ENCODE results near the gene MRPS9.

The MRPS9 gene

GRCh38 chr2:105142239-105142638 is 104.4 kb downstream of the MRPS9 start:
- no peak for DNase-seq (ENCODE audit: insufficient read length, low spot score)
- FAIRE-seq, result no peak
- TF ChIP-seq POLR2AphosphoS5 (IDR thresholded peaks at IDR 0.05; ENCODE audit: low read depth, low read length) (no peak), POU2F2 (IDR thresholded peaks at IDR 0.05; ENCODE audit: low read depth, low read length) (no peak), TAF1 (IDR thresholded peaks at IDR 0.05; ENCODE audit: low read depth, low read length) (no peak), SPI1 (IDR thresholded peaks at IDR 0.05; ENCODE audit: low read depth, low read length) (no peak), PAX5 (IDR thresholded peaks at IDR 0.05; ENCODE audit: insufficient read depth, low read length, severe bottlenecking) (no peak), POLR2A (IDR thresholded peaks at IDR 0.05; ENCODE audit: low read depth, low read length) (no peak)

GRCh38 chr2:105143094-105143466 is 105.2 kb downstream of the MRPS9 start:
- TF ChIP-seq POU2F2 (IDR thresholded peaks at IDR 0.05; ENCODE audit: low read depth, low read length), result no peak
- TF ChIP-seq POLR2AphosphoS5 (IDR thresholded peaks at IDR 0.05; ENCODE audit: low read depth, low read length), result no peak
- no peak for TF ChIP-seq POLR2A (IDR thresholded peaks at IDR 0.05; ENCODE audit: low read depth, low read length)
- TF ChIP-seq TAF1 (IDR thresholded peaks at IDR 0.05; ENCODE audit: low read depth, low read length), result no peak
- no peak for TF ChIP-seq SPI1 (IDR thresholded peaks at IDR 0.05; ENCODE audit: low read depth, low read length)
- no peak for TF ChIP-seq PAX5 (IDR thresholded peaks at IDR 0.05; ENCODE audit: insufficient read depth, low read length, severe bottlenecking)
- no peak for DNase-seq (ENCODE audit: insufficient read length, low spot score)
- no peak for FAIRE-seq

DNA sequence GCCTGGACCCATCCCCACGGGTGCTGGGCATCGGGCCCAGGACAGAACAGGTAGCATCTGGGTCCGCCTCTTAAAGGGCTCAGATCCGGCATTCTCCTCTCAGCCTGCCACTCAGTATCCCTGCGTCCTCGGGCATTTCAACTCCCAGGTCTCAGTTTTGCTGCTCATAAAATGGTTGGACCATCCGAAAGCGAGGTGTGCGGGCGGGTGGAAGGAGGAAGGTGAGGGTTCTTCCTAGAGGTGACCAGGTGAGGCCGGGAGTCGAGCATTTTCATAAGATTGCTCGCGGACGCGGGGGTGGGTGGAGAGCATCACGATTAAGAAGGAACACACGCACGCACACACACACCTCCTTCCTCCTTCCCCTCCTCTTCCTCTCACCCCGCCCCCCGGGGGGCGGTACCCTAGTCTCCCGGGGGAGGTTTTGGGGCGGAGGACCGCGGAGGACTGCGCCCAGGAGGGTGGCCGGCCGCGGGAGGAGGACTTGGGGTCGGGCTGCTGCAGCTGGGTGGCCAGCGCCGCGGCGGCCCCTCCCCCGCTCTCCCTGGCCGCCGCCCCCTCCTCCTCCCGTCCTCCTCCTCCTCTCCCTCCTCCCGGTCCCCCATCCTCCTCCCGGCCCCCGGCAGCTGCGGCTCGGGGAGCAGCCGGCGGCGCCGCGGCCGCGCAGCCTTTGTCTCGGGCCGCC is 105.7 kb downstream of the MRPS9 start:
- TF ChIP-seq POU2F2 (IDR thresholded peaks at IDR 0.05; ENCODE audit: low read depth, low read length) (no peak), SPI1 (IDR thresholded peaks at IDR 0.05; ENCODE audit: low read depth, low read length) (no peak), POLR2A (IDR thresholded peaks at IDR 0.05; ENCODE audit: low read depth, low read length) (no peak), POLR2AphosphoS5 (IDR thresholded peaks at IDR 0.05; ENCODE audit: low read depth, low read length) (no peak), PAX5 (IDR thresholded peaks at IDR 0.05; ENCODE audit: insufficient read depth, low read length, severe bottlenecking) (no peak), TAF1 (IDR thresholded peaks at IDR 0.05; ENCODE audit: low read depth, low read length) (no peak)
- FAIRE-seq (peak; percentile 80), DNase-seq (ENCODE audit: insufficient read length, low spot score) (peak; percentile 35)

GRCh38 chr2:105144152-105144940 is 106.5 kb downstream of the MRPS9 start:
- FAIRE-seq (no peak), DNase-seq (ENCODE audit: insufficient read length, low spot score) (no peak)
- TF ChIP-seq POLR2AphosphoS5 (IDR thresholded peaks at IDR 0.05; ENCODE audit: low read depth, low read length) (no peak), POU2F2 (IDR thresholded peaks at IDR 0.05; ENCODE audit: low read depth, low read length) (no peak), PAX5 (IDR thresholded peaks at IDR 0.05; ENCODE audit: insufficient read depth, low read length, severe bottlenecking) (no peak), POLR2A (IDR thresholded peaks at IDR 0.05; ENCODE audit: low read depth, low read length) (no peak), TAF1 (IDR thresholded peaks at IDR 0.05; ENCODE audit: low read depth, low read length) (no peak), SPI1 (IDR thresholded peaks at IDR 0.05; ENCODE audit: low read depth, low read length) (no peak)

GRCh38 chr2:105144941-105145300 is 107.1 kb downstream of the MRPS9 start:
- FAIRE-seq, result peak; percentile 20

DNA sequence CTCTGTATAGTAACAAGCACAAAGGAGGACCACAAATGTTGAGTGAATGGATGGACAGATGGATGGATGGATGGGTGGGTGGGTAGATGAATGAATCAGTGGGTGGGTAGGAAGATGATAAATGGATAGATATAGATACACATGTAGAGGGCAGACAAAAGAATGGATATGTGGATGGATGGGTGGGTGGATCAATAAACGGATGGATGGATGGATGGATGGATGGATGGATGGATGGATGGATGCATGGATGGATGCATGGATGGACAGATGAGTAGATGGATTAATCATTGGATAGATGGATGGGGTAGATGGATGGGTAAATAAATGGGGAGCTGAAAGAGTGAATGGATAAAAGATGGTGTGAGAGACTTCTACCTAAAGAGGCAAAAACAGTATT is 111.4 kb downstream of the MRPS9 start:
- no peak for DNase-seq (ENCODE audit: insufficient read length, low spot score)
- no peak for FAIRE-seq
- TF ChIP-seq POLR2A (IDR thresholded peaks at IDR 0.05; ENCODE audit: low read depth, low read length) (no peak), TAF1 (IDR thresholded peaks at IDR 0.05; ENCODE audit: low read depth, low read length) (no peak), SPI1 (IDR thresholded peaks at IDR 0.05; ENCODE audit: low read depth, low read length) (no peak), POLR2AphosphoS5 (IDR thresholded peaks at IDR 0.05; ENCODE audit: low read depth, low read length) (no peak), PAX5 (IDR thresholded peaks at IDR 0.05; ENCODE audit: insufficient read depth, low read length, severe bottlenecking) (no peak), POU2F2 (IDR thresholded peaks at IDR 0.05; ENCODE audit: low read depth, low read length) (no peak)

More at GRCh38 chr2:105144941-105145300, 107.1 kb downstream of the MRPS9 start:
- no peak for DNase-seq (ENCODE audit: insufficient read length, low spot score)
- TF ChIP-seq TAF1 (IDR thresholded peaks at IDR 0.05; ENCODE audit: low read depth, low read length) (no peak), SPI1 (IDR thresholded peaks at IDR 0.05; ENCODE audit: low read depth, low read length) (no peak), POLR2AphosphoS5 (IDR thresholded peaks at IDR 0.05; ENCODE audit: low read depth, low read length) (no peak)

Measured in GM12891 (cell line).